Hepatocyte (in vitro differentiated cells): ENCODE measurements around the gene OLFM3. TPM values are rescaled to one million over a fixed set of nuclear protein-coding genes. Genes with fewer than 3 reads are reported as not detected.

Experiments used
- DNase-seq: peaks from one replicate; pipeline ENCODE4 v3.0.0-alpha.2; 2016; ENCODE audit warnings: low spot score
- H2AFZ ChIP-seq: fragments of 200-600 bp; sonication (generic); 2 replicates; pipeline ENCODE4 v1.6.0; 2016; ENCODE audit warnings: antibody characterized with exemption, mild to moderate bottlenecking
- H3K27ac ChIP-seq: fragments of 200-600 bp; sonication (generic); 2 replicates; pipeline ENCODE4 v1.5.1; 2016; ENCODE audit warnings: mild to moderate bottlenecking
- H3K27me3 ChIP-seq: fragments of 200-600 bp; sonication (generic); 2 replicates; pipeline ENCODE4 v1.6.1; 2016
- H3K36me3 ChIP-seq: fragments of 200-600 bp; sonication (generic); replicated peaks from 2 replicates; pipeline ENCODE4 v1.5.1; 2016; ENCODE audit warnings: low read depth; ENCODE audit not compliant: insufficient read depth
- H3K4me1 ChIP-seq: fragments of 200-600 bp; sonication (generic); 2 replicates; pipeline ENCODE4 v1.5.1; 2016; ENCODE audit warnings: mild to moderate bottlenecking, moderate library complexity; ENCODE audit not compliant: insufficient read depth
- H3K4me2 ChIP-seq: fragments of 200-600 bp; sonication (generic); 2 replicates; pipeline ENCODE4 v1.6.0; 2016
- H3K4me3 ChIP-seq: fragments of 200-600 bp; sonication (generic); 2 replicates; pipeline ENCODE4 v1.5.1; 2016; ENCODE audit warnings: mild to moderate bottlenecking
- H3K79me2 ChIP-seq: fragments of 200-600 bp; sonication (generic); 2 replicates; pipeline ENCODE4 v1.6.0; 2017; ENCODE audit warnings: mild to moderate bottlenecking
- H3K9me2 ChIP-seq: fragments of 200-600 bp; sonication (generic); replicated peaks from 2 replicates; pipeline ENCODE4 v1.6.0; 2017; ENCODE audit warnings: mild to moderate bottlenecking; ENCODE audit not compliant: insufficient read depth
- H3K9me3 ChIP-seq: fragments of 200-600 bp; sonication (generic); 2 replicates; pipeline ENCODE4 v1.5.1; 2016; ENCODE audit warnings: low read depth, mild to moderate bottlenecking
- H4K20me1 ChIP-seq: fragments of 200-600 bp; sonication (generic); 2 replicates; pipeline ENCODE4 v1.6.0; 2016; ENCODE audit warnings: mild to moderate bottlenecking; ENCODE audit not compliant: insufficient read depth, poor library complexity, severe bottlenecking
- CTCF ChIP-seq: fragments of 200-600 bp; sonication (generic); IDR thresholded peaks from 2 replicates; pipeline ENCODE4 v1.5.1; 2016; ENCODE audit warnings: antibody characterized with exemption, mild to moderate bottlenecking; ENCODE audit not compliant: poor library complexity
- EZH2 ChIP-seq: fragments of 200-600 bp; sonication (generic); IDR thresholded peaks from 2 replicates; pipeline ENCODE4 v1.6.1; 2016; ENCODE audit warnings: antibody characterized with exemption, mild to moderate bottlenecking, borderline replicate concordance
- EZH2phosphoT487 ChIP-seq: fragments of 200-600 bp; sonication (generic); IDR thresholded peaks from one replicate; pipeline ENCODE4 v1.6.1; 2018; ENCODE audit warnings: antibody characterized with exemption, mild to moderate bottlenecking, low read depth, moderate library complexity; ENCODE audit not compliant: unreplicated experiment, severe bottlenecking
- WGBS: methylation state at CpG from one replicate; pipeline ENCODE4 v1.1.6; 2016; ENCODE audit warnings: low lambda C conversion rate; ENCODE audit errors: missing lambda C conversion rate; 5-methylcytosine and 5-hydroxymethylcytosine counted together
- polyA plus RNA-seq: library from polyadenylated mRNA; unstranded; fragments of >200 nt; fragmentation: Nextera tagmentation; extraction: Ambion mirVana; gene quantifications from 2 replicates; pipeline ENCODE4 v1.2.1, GENCODE V29; 2016
- total RNA-seq: library from RNA; depleted of rRNA; stranded (reverse); fragments of >200 nt; gene quantifications from 2 replicates; pipeline ENCODE4 v1.2.3, GENCODE V29; 2014

Gene OLFM3
- total and polyA plus RNA-seq, 2 experiments from 2014 or later = 2.7 to 6.2 TPM

GRCh38 chr1:101908980-101909379 is 87.7 kb downstream of the OLFM3 start:
- Histone ChIP-seq H2AFZ (no peak overlapping the region), H3K9me3 (no peaks in the 10 kb centered on the region), H3K9me2 (no peaks in the 10 kb centered on the region), H4K20me1 (no peaks in the 10 kb centered on the region), H3K79me2 (no peaks in the 10 kb centered on the region), H3K4me1 (no peaks in the 10 kb centered on the region), H3K4me3 (no peak overlapping the region), H3K36me3 (no peaks in the 10 kb centered on the region), H3K27me3 (no peaks in the 10 kb centered on the region), H3K4me2 (no peak overlapping the region), H3K27ac (no peak overlapping the region)
- TF ChIP-seq EZH2 (no peak), CTCF (no peak), EZH2phosphoT487 (no peak)
- DNase-seq = no peak

- Histone ChIP-seq H2AFZ (no peak overlapping the region), H3K9me2 (no peaks in the 10 kb centered on the region), H3K4me2 (no peak overlapping the region), H3K79me2 (no peaks in the 10 kb centered on the region), H3K4me1 (no peaks in the 10 kb centered on the region), H3K9me3 (no peaks in the 10 kb centered on the region), H3K27me3 (no peaks in the 10 kb centered on the region), H4K20me1 (no peaks in the 10 kb centered on the region), H3K36me3 (no peaks in the 10 kb centered on the region), H3K4me3 (no peak overlapping the region), H3K27ac (no peak overlapping the region)
- no peak for TF ChIP-seq EZH2
- no peak for TF ChIP-seq CTCF
- no peak for TF ChIP-seq EZH2phosphoT487
- DNase-seq = no peak
- 54% methylated on average over 2 of the region's 2 CpGs for WGBS
These were observed 89.5 kb downstream of the OLFM3 start for GRCh38 chr1:101907264-101907663.

- 74% methylated on average over 2 of the region's 2 CpGs for WGBS
- H3K27me3 ChIP-seq = no peaks in the 10 kb centered on the region
- no peaks in the 10 kb centered on the region for H3K36me3 ChIP-seq
- TF ChIP-seq CTCF = no peak
- TF ChIP-seq EZH2 = no peak
- no peak for TF ChIP-seq EZH2phosphoT487
- H3K79me2 ChIP-seq = no peaks in the 10 kb centered on the region
- DNase-seq = no peak
- no peak overlapping the region for H3K27ac ChIP-seq
- H3K4me1 ChIP-seq = no peaks in the 10 kb centered on the region
- H2AFZ ChIP-seq = no peak overlapping the region
- H3K4me2 ChIP-seq = no peak overlapping the region
- H3K9me3 ChIP-seq = no peaks in the 10 kb centered on the region
- no peak overlapping the region for H3K4me3 ChIP-seq
- no peaks in the 10 kb centered on the region for H4K20me1 ChIP-seq
- H3K9me2 ChIP-seq = no peaks in the 10 kb centered on the region
These were observed 91.4 kb downstream of the OLFM3 start for GRCh38 chr1:101905283-101905835.

- WGBS = 88% methylated on average over 1 of the region's 1 CpG
- H3K9me2 ChIP-seq = no peaks in the 10 kb centered on the region
- no peak overlapping the region for H2AFZ ChIP-seq
- no peak for DNase-seq
- no peaks in the 10 kb centered on the region for H3K27me3 ChIP-seq
- no peak overlapping the region for H3K27ac ChIP-seq
- H4K20me1 ChIP-seq = no peaks in the 10 kb centered on the region
- H3K4me2 ChIP-seq = no peak overlapping the region
- H3K4me1 ChIP-seq = no peaks in the 10 kb centered on the region
- no peak for TF ChIP-seq CTCF
- TF ChIP-seq EZH2 = no peak
- no peak for TF ChIP-seq EZH2phosphoT487
- H3K79me2 ChIP-seq = no peaks in the 10 kb centered on the region
- H3K9me3 ChIP-seq = no peaks in the 10 kb centered on the region
- H3K4me3 ChIP-seq = no peak overlapping the region
- H3K36me3 ChIP-seq = no peaks in the 10 kb centered on the region
These were observed 94.5 kb downstream of the OLFM3 start for GRCh38 chr1:101902199-101902598.
